K562 (cell line): Measurements from ENCODE around the gene DET1.
A peak's percentile ranks its signal among the peaks of the same experiment; 100 is the strongest.

Experiments
- CBFB ChIP-seq: sonication (generic); formaldehyde crosslinking; IDR thresholded peaks from 2 replicates; pipeline ENCODE4 v1.4.0; 2020; ENCODE audit warnings: mild to moderate bottlenecking, missing genetic modification reagents
- CBX1 ChIP-seq: sonication (generic); IDR thresholded peaks from 2 replicates; pipeline ENCODE4 v1.6.1; 2016; ENCODE audit warnings: antibody characterized with exemption, low read depth, mild to moderate bottlenecking
- EP300 ChIP-seq: IDR thresholded peaks from 2 replicates; pipeline ENCODE4 v1.6.1; 2012; ENCODE audit warnings: low read length, improper control_type of control experiment
- KDM4B ChIP-seq, 2 experiments: fragments of 450-650 bp in 1 of 2; sonication (generic) in 1 of 2; IDR thresholded peaks; 2 replicates each; pipeline ENCODE4 v1.6.1; 2016 to 2017; ENCODE audit warnings: borderline replicate concordance in 2 of 2, antibody characterized with exemption in 1 of 2, low read depth in 1 of 2, mild to moderate bottlenecking in 1 of 2
- KLF6 ChIP-seq: fragments of 250-450 bp; sonication (Bioruptor Pico); IDR thresholded peaks from 2 replicates; pipeline ENCODE4 v1.4.0; 2020; ENCODE audit warnings: mild to moderate bottlenecking, moderate library complexity, borderline replicate concordance
- MYNN ChIP-seq, 2 experiments: sonication (generic); formaldehyde crosslinking in 1 of 2; IDR thresholded peaks; 2 replicates each; pipeline versions ENCODE4 v1.5.0 to v1.6.1; 2016 to 2020; ENCODE audit warnings: antibody characterized with exemption in 1 of 2, missing genetic modification reagents in 1 of 2
- PCBP2 ChIP-seq: fragments of 200-400 bp; formaldehyde crosslinking; IDR thresholded peaks from 2 replicates; pipeline ENCODE4 v1.6.1; 2018; ENCODE audit warnings: low read length, low read depth, mild to moderate bottlenecking, moderate library complexity; ENCODE audit not compliant: poor library complexity, severe bottlenecking
- PHTF2 ChIP-seq: fragments of 250-450 bp; sonication (Bioruptor Pico); IDR thresholded peaks from 2 replicates; pipeline ENCODE4 v1.5.0; 2021; ENCODE audit warnings: mild to moderate bottlenecking
- SLC30A9 ChIP-seq: fragments of 250-450 bp; sonication (Bioruptor Pico); IDR thresholded peaks from 2 replicates; pipeline ENCODE4 v1.8.0; 2022; ENCODE audit warnings: mild to moderate bottlenecking, moderate library complexity
- SMAD3 ChIP-seq: fragments of 450-650 bp; formaldehyde crosslinking; conservative IDR thresholded peaks from 2 replicates; pipeline ENCODE4 v1.4.0; 2020; ENCODE audit warnings: mild to moderate bottlenecking
- YY1 ChIP-seq, 3 experiments: IDR thresholded peaks; 2 replicates each; pipeline ENCODE4 v1.6.1; 2011; ENCODE audit warnings: low read length in 2 of 3, mild to moderate bottlenecking in 2 of 3, moderate library complexity in 2 of 3, borderline replicate concordance in 1 of 3, control low read depth in 1 of 3, low read depth in 1 of 3; ENCODE audit not compliant: insufficient read depth in 3 of 3, insufficient replicate concordance in 2 of 3, control insufficient read depth in 1 of 3, insufficient read length in 1 of 3; ENCODE audit errors: extremely low read depth in 1 of 3
- TF ChIP-seq, protein P1 (sequence below): sonication (generic); formaldehyde crosslinking; IDR thresholded peaks from 2 replicates; pipeline ENCODE4 v1.8.1; 2022; ENCODE audit warnings: missing genetic modification reagents
- TF ChIP-seq, protein P2 (sequence below): sonication (generic); formaldehyde crosslinking; IDR thresholded peaks from 2 replicates; pipeline ENCODE4 v1.8.0; 2022; ENCODE audit warnings: mild to moderate bottlenecking, missing genetic modification reagents

DNA sequence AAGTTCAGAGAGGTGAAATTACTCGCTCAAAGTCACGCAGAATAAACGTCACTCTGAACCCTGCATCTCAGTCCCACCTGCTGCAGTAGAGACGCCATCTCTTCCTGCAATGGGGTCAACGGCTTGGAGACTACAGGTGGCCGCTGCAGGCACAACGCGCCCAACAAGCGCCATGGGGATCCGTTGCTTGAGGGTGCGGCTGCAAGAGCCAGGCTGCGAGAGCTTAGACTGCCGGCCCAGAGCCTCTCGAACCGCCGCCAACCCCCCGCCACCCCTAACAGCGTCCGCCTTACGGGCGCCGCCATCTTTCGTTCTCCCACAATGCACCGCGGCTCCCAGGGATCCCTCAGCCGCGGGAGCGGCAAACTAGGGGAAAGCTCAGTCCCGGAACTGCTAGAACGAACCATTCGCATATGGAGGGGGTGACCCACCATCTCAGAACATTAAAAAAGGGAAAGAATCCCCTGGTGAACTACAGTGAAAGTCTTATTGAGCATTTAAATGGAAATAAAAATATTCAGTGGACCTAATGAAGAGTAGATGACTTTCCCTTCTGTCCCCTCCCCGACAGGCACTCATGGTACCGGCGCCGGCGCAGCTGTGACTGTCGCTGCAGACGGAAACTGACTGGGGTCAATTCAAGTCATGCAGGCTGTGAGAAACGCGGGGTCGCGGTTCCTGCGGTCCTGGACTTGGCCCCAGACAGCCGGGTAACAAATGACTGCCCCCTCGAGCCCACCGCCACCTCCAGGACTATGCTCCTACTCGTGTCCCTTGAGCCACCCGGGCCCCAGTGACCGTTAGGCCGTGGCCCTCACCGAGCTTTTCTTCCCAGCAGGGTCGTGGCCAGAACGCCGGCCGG lies 79.2 kb downstream of the DET1 start, which contains the start of the genes MRPL46 and MRPS11:
- 0 out of 2 replicates have a peak, but pooled peaks have one; percentile 21 for TF ChIP-seq KLF6
- no peak for TF ChIP-seq SLC30A9 (CRISPR knock-in tag)
- TF ChIP-seq YY1 (IDR thresholded peaks at IDR 0.05; ENCODE audit: borderline replicate concordance in 1 of 3, control insufficient read depth in 1 of 3, extremely low read depth in 1 of 3, insufficient read depth in 3 of 3, insufficient read length in 1 of 3, insufficient replicate concordance in 2 of 3, low read depth in 1 of 3, low read length in 2 of 3), result peak; percentile 95 to 99 (median 98)
- no peak for TF ChIP-seq PCBP2
- no peak for TF ChIP-seq EP300
- TF ChIP-seq PHTF2, result no peak
- TF ChIP-seq, protein P1, sequence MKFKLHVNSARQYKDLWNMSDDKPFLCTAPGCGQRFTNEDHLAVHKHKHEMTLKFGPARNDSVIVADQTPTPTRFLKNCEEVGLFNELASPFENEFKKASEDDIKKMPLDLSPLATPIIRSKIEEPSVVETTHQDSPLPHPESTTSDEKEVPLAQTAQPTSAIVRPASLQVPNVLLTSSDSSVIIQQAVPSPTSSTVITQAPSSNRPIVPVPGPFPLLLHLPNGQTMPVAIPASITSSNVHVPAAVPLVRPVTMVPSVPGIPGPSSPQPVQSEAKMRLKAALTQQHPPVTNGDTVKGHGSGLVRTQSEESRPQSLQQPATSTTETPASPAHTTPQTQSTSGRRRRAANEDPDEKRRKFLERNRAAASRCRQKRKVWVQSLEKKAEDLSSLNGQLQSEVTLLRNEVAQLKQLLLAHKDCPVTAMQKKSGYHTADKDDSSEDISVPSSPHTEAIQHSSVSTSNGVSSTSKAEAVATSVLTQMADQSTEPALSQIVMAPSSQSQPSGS (CRISPR knock-in tag), result no peak
- TF ChIP-seq CBX1, result no peak
- TF ChIP-seq SMAD3 (CRISPR knock-in tag), result no peak
- TF ChIP-seq, protein P2, sequence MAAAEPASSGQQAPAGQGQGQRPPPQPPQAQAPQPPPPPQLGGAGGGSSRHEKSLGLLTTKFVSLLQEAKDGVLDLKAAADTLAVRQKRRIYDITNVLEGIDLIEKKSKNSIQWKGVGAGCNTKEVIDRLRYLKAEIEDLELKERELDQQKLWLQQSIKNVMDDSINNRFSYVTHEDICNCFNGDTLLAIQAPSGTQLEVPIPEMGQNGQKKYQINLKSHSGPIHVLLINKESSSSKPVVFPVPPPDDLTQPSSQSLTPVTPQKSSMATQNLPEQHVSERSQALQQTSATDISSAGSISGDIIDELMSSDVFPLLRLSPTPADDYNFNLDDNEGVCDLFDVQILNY (CRISPR knock-in tag), result no peak
- TF ChIP-seq CBFB, result peak; percentile 52
- TF ChIP-seq KDM4B (IDR thresholded peaks at IDR 0.05; ENCODE audit: borderline replicate concordance in 2 of 2, low read depth in 1 of 2), result 0 out of 4 replicates have a peak, but pooled peaks of 1 of the 2 experiments have one; percentile 29
- no peak for TF ChIP-seq MYNN (IDR thresholded peaks at IDR 0.05)
- TF ChIP-seq MYNN (CRISPR knock-in tag; IDR thresholded peaks at IDR 0.05), result no peak
